Liver (tissue), 9 donors: ENCODE measurements around the gene CFAP74. TPM values are rescaled to one million over a fixed set of nuclear protein-coding genes. Genes with fewer than 3 reads are reported as not detected.

ENCODE experiments used
- DNase-seq: peaks from one replicate; pipeline ENCODE4 v3.0.0-alpha.2; 2017; ENCODE audit warnings: low spot score
- H3K27ac ChIP-seq, 2 donors: one replicate each; pipeline ENCODE4 v1.7.0; 2013; ENCODE audit warnings: inconsistent platforms in 2 of 2, low read length in 2 of 2, control low read depth in 1 of 2, low read depth in 1 of 2, mild to moderate bottlenecking in 1 of 2
- H3K27me3 ChIP-seq, 4 donors: one replicate each; pipeline versions ENCODE4 v1.6.1 to v1.7.0; 2013; ENCODE audit warnings: low read length in 3 of 4, inconsistent platforms in 1 of 4, mild to moderate bottlenecking in 1 of 4, moderate library complexity in 1 of 4; ENCODE audit not compliant: control insufficient read depth in 4 of 4, insufficient read depth in 4 of 4
- H3K36me3 ChIP-seq, 4 donors: one replicate each; pipeline versions ENCODE4 v1.6.1 to v1.7.0; 2013; ENCODE audit warnings: low read length in 3 of 4, mild to moderate bottlenecking in 3 of 4, low read depth in 1 of 4, moderate library complexity in 1 of 4; ENCODE audit not compliant: control insufficient read depth in 4 of 4, insufficient read depth in 3 of 4
- H3K4me1 ChIP-seq, 4 donors: one replicate each; pipeline versions ENCODE4 v1.6.1 to v1.7.0; 2013; ENCODE audit warnings: low read length in 3 of 4, mild to moderate bottlenecking in 3 of 4, moderate library complexity in 1 of 4; ENCODE audit not compliant: control insufficient read depth in 4 of 4, insufficient read depth in 4 of 4
- H3K4me3 ChIP-seq, 3 donors: one replicate each; pipeline versions ENCODE4 v1.6.1 to v1.7.0; 2013; ENCODE audit warnings: low read length in 3 of 3, control low read depth in 1 of 3, low read depth in 1 of 3, mild to moderate bottlenecking in 1 of 3
- H3K9ac ChIP-seq, 2 donors: one replicate each; pipeline ENCODE4 v1.7.0; 2013; ENCODE audit warnings: low read length in 2 of 2, mild to moderate bottlenecking in 2 of 2, moderate library complexity in 2 of 2, control low read depth in 1 of 2, low read depth in 1 of 2
- H3K9me3 ChIP-seq, 4 donors: one replicate each; pipeline versions ENCODE4 v1.6.1 to v1.7.0; 2013; ENCODE audit warnings: low read length in 3 of 4; ENCODE audit not compliant: control insufficient read depth in 4 of 4
- ATF3 ChIP-seq: IDR thresholded peaks from 2 replicates; pipeline ENCODE4 v1.6.1; 2016; ENCODE audit warnings: antibody characterized with exemption
- FOXA1 ChIP-seq: IDR thresholded peaks from 2 replicates; pipeline ENCODE4 v1.6.1; 2016; ENCODE audit warnings: antibody characterized with exemption
- HNF4A ChIP-seq, 2 donors: conservative IDR thresholded peaks; 2 replicates each; pipeline ENCODE4 v1.6.1; 2016; ENCODE audit warnings: antibody characterized with exemption in 2 of 2, mild to moderate bottlenecking in 2 of 2
- HNF4G ChIP-seq: IDR thresholded peaks from 2 replicates; pipeline ENCODE4 v1.6.1; 2016; ENCODE audit warnings: antibody characterized with exemption
- RAD21 ChIP-seq, 2 donors: IDR thresholded peaks; 2 replicates each; pipeline ENCODE4 v1.6.1; 2016; ENCODE audit warnings: antibody characterized with exemption in 2 of 2, mild to moderate bottlenecking in 2 of 2
- RXRA ChIP-seq, 2 donors: IDR thresholded peaks; 2 replicates each; pipeline ENCODE4 v1.6.1; 2017 to 2018; ENCODE audit warnings: antibody characterized with exemption in 2 of 2, mild to moderate bottlenecking in 1 of 2
- YY1 ChIP-seq: IDR thresholded peaks from 2 replicates; pipeline ENCODE4 v1.6.1; 2016; ENCODE audit warnings: antibody characterized with exemption, mild to moderate bottlenecking
- WGBS: extraction: QIAGEN DNeasy Blood & Tissue Kit; methylation state at CpG from one replicate; pipeline ENCODE4 v1.1.7; 2013; 5-methylcytosine and 5-hydroxymethylcytosine counted together
- polyA plus RNA-seq, 2 donors: library from polyadenylated mRNA; stranded (reverse) in 1 of 2; unstranded in 1 of 2; fragments of 200-250 nt in 1 of 2; fragments of >200 nt in 1 of 2; fragmentation: Nextera tagmentation in 1 of 2; extraction: Ambion mirVana in 1 of 2; gene quantifications; one replicate each; pipeline versions ENCODE4 v1.2.1 to v1.2.3, GENCODE V29; 2013 to 2015
- total RNA-seq, 2 donors: library from RNA; depleted of rRNA; stranded (reverse); fragments of >200 nt; gene quantifications; one replicate each; pipeline ENCODE4 v1.2.3, GENCODE V29; 2014
- TF ChIP-seq, protein P1 (sequence below): IDR thresholded peaks from 2 replicates; pipeline ENCODE4 v1.6.1; 2016; ENCODE audit warnings: antibody characterized with exemption
- TF ChIP-seq, protein P2 (sequence below): fragments of 150-350 bp; IDR thresholded peaks from 2 replicates; pipeline ENCODE4 v1.5.1; 2017; ENCODE audit warnings: improper control_type of control experiment, low read depth, low read length; ENCODE audit not compliant: missing input control
- donor health status: healthy.
- donor health status: healthy.
- donor health status: healthy.
- donor health status: healthy.
- donor health status: healthy.

Gene CFAP74
- total and polyA plus RNA-seq, 4 donors = under 0.01 to 0.31 TPM; not detected in 2

DNA sequence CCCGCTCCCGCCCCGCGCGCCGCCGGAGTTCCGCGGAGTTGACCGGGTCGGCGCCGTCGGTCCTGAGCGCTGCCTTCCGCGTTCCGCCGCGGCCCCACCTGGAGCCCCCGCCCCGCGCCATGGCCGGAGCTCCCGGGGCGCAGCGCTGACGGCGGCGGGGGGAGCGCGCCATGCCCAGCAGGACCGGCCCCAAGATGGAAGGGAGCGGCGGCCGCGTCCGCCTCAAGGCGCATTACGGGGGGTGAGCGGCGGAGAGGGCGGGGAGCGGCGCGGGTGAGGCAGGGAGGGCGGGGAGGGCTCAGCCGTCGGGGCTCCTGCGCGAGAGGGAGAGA is 46.8 kb upstream of the CFAP74 start:
- no peak for TF ChIP-seq RXRA (IDR thresholded peaks at IDR 0.05)
- H3K4me3 ChIP-seq = peak overlapping the region; percentile 59 to 92 (median 69)
- no peak overlapping the region for H3K9ac ChIP-seq
- H3K27ac ChIP-seq = peak overlapping the region in 1 of 2 donors; percentile 57
- H3K9me3 ChIP-seq = no peaks in the 10 kb centered on the region
- H3K4me1 ChIP-seq = peaks cover 17 to 52% (median 39%) of the 10 kb centered on the region in 4 donors
- no peak for DNase-seq
- under 1% methylated on average over 51 of the region's 51 CpGs for WGBS
- no peaks in the 10 kb centered on the region for H3K27me3 ChIP-seq
- peaks cover 0 to 1% (median 0%) of the 10 kb centered on the region in 4 donors for H3K36me3 ChIP-seq

DNA sequence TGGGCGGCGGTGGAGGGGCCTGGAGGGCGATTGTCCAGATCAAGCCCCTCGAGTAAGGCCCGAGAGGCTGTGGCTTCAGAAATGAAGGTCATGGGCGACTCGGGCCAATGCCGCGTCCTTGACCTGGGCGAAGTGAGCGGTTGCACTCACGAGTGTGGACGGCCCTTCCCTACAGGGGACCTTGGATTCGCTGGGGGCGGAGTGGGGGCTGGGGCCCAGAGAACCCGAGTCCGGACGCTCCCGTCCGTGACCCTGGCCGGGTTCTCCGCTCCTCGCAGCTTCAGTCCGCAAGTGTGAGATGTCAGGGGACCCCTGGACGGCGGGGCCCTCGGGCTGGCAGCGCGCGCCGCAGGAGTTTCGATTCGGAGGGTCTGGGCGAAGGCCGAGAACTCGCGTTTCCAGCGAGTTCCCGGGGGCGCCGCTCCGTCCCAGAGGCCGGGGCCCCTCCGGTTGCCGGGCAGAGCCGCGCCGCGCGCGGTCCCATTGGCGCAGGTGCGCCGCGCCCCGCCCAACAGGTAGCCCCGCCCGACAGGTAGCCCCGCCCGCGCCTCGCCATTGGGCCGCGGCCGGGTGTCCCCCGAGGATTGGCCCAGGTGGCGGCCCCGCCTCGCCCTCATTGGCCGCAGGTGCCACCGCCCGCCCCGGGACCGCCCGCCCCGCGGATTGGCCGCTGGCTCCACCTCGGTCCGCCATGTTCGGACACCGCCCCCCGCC is 46.3 kb upstream of the CFAP74 start, which contains the start of gene PRKCZ:
TSS of gene PRKCZ (plus strand) at position 694 of the 714 bp plus-strand sequence. CDS start 220 bp downstream, outside the sequence.
- H3K9me3 ChIP-seq = no peaks in the 10 kb centered on the region

DNA sequence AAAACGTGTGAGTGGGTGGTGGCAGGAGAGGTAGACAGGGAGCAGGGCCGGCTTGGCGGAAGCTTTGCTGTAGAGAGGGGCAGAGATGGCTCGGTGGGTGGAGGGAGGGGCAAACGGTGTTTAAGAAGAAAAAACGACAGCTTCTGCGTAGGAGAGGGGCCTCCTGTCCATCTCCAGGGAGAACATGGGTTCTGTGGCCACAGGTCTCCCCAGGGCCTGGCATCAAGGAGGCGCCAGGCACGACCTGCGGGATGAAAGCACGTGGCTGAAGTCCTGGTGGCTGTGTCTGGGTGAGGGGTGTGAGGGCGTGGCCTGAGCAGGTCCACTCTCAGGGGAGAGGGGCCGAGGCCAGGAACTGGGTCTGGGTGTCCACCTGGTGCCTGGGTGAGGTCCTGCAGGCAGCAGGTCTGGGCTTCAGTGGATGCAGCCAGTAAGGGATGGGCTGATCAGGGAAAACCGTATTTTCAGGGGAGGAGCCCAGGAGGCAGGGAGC is 45.7 kb upstream of the CFAP74 start:
- Histone ChIP-seq H3K9ac (no peak overlapping the region), H3K27me3 (no peaks in the 10 kb centered on the region)
- no peak for DNase-seq

More for the DNA sequence above, 46.3 kb upstream of the CFAP74 start, which contains the start of gene PRKCZ:
- TF ChIP-seq, protein P1, sequence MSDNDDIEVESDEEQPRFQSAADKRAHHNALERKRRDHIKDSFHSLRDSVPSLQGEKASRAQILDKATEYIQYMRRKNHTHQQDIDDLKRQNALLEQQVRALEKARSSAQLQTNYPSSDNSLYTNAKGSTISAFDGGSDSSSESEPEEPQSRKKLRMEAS = no peak
- TF ChIP-seq RXRA (IDR thresholded peaks at IDR 0.05) (peak in 1 of 2 donors; percentile 23), HNF4G (no peak), FOXA1 (no peak), YY1 (no peak)
- Histone ChIP-seq H3K4me3 (peak within 1 kb of the TSS; percentile 66 to 92 (median 76)), H3K36me3 (no peaks in the 10 kb centered on the region), H3K4me1 (peaks cover 17 to 58% (median 43%) of the 10 kb centered on the region in 4 donors), H3K27me3 (no peaks in the 10 kb centered on the region), H3K9ac (no peak within 1 kb of the TSS), H3K27ac (peak within 1 kb of the TSS; percentile 57 to 58)
- WGBS = 1% methylated on average over 83 of the region's 83 CpGs
- peak; percentile 79 for DNase-seq

More for the DNA sequence above, 45.7 kb upstream of the CFAP74 start:
- H3K27ac ChIP-seq = peak overlapping the region in 1 of 2 donors; percentile 53
- peaks cover 17 to 63% (median 45%) of the 10 kb centered on the region in 4 donors for H3K4me1 ChIP-seq
- TF ChIP-seq HNF4A (conservative IDR thresholded peaks at IDR 0.05) (no peak), ATF3 (no peak), RAD21 (IDR thresholded peaks at IDR 0.05) (peak in 1 of 2 donors; percentile 58), RXRA (IDR thresholded peaks at IDR 0.05) (no peak), HNF4G (no peak)
- TF ChIP-seq, protein P2, sequence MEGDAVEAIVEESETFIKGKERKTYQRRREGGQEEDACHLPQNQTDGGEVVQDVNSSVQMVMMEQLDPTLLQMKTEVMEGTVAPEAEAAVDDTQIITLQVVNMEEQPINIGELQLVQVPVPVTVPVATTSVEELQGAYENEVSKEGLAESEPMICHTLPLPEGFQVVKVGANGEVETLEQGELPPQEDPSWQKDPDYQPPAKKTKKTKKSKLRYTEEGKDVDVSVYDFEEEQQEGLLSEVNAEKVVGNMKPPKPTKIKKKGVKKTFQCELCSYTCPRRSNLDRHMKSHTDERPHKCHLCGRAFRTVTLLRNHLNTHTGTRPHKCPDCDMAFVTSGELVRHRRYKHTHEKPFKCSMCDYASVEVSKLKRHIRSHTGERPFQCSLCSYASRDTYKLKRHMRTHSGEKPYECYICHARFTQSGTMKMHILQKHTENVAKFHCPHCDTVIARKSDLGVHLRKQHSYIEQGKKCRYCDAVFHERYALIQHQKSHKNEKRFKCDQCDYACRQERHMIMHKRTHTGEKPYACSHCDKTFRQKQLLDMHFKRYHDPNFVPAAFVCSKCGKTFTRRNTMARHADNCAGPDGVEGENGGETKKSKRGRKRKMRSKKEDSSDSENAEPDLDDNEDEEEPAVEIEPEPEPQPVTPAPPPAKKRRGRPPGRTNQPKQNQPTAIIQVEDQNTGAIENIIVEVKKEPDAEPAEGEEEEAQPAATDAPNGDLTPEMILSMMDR = peak; percentile 43
- H3K9me3 ChIP-seq = no peaks in the 10 kb centered on the region
- H3K36me3 ChIP-seq = no peaks in the 10 kb centered on the region
- 52% methylated on average over 14 of the region's 14 CpGs for WGBS
- H3K4me3 ChIP-seq = peak overlapping the region; percentile 66 to 92 (median 76)
